ENCODE data around the gene SLC25A23. TPM values are rescaled to one million over a fixed set of nuclear protein-coding genes. Genes with fewer than 3 reads are reported as not detected.

The SLC25A23 gene
- total RNA-seq, 5 donors from 2014 or later (not counting 1 experiment from before 2014, with no cell fraction given) = 15.5 to 28.0 (median 25.5) TPM

GRCh38 chr19:6482343-6482686, 22.7 kb upstream of the SLC25A23 start:
- POLR2A ChIA-PET = no interaction called here
- 85% methylated on average over 6 of the region's 8 CpGs for WGBS (ENCODE audit: insufficient coverage)

GRCh38 chr19:6481541-6482342, 22.1 kb upstream of the SLC25A23 start, which contains the start of gene DENND1C:
DENND1C (minus strand) TSS chr19:6481787; CDS start chr19:6481695, 92 bp downstream.
- Histone ChIP-seq H3K36me3 (ENCODE audit: control insufficient read depth in 2 of 2, extremely low read depth in 1 of 2, insufficient read depth in 1 of 2, low read length in 1 of 2) (peaks cover 4 to 23% of the 10 kb centered on the region in 2 donors), H3K4me1 (ENCODE audit: control insufficient read depth in 1 of 2, extremely low read depth in 1 of 2, insufficient read depth in 2 of 2, low read length in 2 of 2) (peaks cover 14 to 44% of the 10 kb centered on the region in 2 experiments), H3K9me3 (no peaks in the 10 kb centered on the region), H3K4me3 (ENCODE audit: control insufficient read depth in 1 of 2, extremely low read depth in 1 of 2, low read length in 1 of 2) (peak within 1 kb of the TSS; percentile 88 to 90), H3K27ac (ENCODE audit: low read length) (peak within 1 kb of the TSS; percentile 96), H3K27me3 (replicated peaks in 1 of 2; ENCODE audit: control insufficient read depth in 2 of 2, extremely low read depth in 1 of 2, insufficient read depth in 2 of 2, low read length in 1 of 2) (no peaks in the 10 kb centered on the region)
- DNase-seq (peak; percentile 45 to 77 (median 64)), ATAC-seq (replicated peaks in 1 of 4) (peak; percentile 85 to 95 (median 92))
- Mint-ChIP-seq H3K27ac (peak within 1 kb of the TSS; percentile 97 to 100), H3K4me1 (peaks cover 40 to 45% (median 44%) of the 10 kb centered on the region in 3 donors), H3K4me3 (peak within 1 kb of the TSS; percentile 81 to 97 (median 93)), H3K27me3 (no peaks in the 10 kb centered on the region), H3K36me3 (no peaks in the 10 kb centered on the region), H3K9me3 (no peaks in the 10 kb centered on the region)
- 14% methylated on average over 9 of the region's 24 CpGs for WGBS (ENCODE audit: insufficient coverage)
- ChIA-PET POLR2A (interaction anchor here (0.5 to 0.8 kb wide), 2 partner anchors 10 to 57 kb away, joined by 3 read pairs; partner anchors contain the start of gene KHSRP (in 1 of the 2)), CTCF (interaction anchor here in 1 of 2 donors (0.5 to 2.0 kb wide), 6 partner anchors 21 to 858 kb away, joined by 3 to 6 read pairs (median 3); partner anchors contain the start of gene KHSRP)

More at GRCh38 chr19:6482343-6482686, 22.7 kb upstream of the SLC25A23 start:
- Histone ChIP-seq H3K4me3 (ENCODE audit: control insufficient read depth in 1 of 2, extremely low read depth in 1 of 2, low read length in 1 of 2) (peak overlapping the region; percentile 88 to 90), H3K27me3 (replicated peaks in 1 of 2; ENCODE audit: control insufficient read depth in 2 of 2, extremely low read depth in 1 of 2, insufficient read depth in 2 of 2, low read length in 1 of 2) (no peaks in the 10 kb centered on the region), H3K27ac (ENCODE audit: low read length) (peak overlapping the region; percentile 96), H3K9me3 (no peaks in the 10 kb centered on the region), H3K4me1 (ENCODE audit: control insufficient read depth in 1 of 2, extremely low read depth in 1 of 2, insufficient read depth in 2 of 2, low read length in 2 of 2) (peaks cover 14 to 39% of the 10 kb centered on the region in 2 experiments), H3K36me3 (ENCODE audit: control insufficient read depth in 2 of 2, extremely low read depth in 1 of 2, insufficient read depth in 1 of 2, low read length in 1 of 2) (peaks cover 0 to 17% of the 10 kb centered on the region in 2 donors)
- ATAC-seq (replicated peaks in 1 of 4) = peak in 1 of 4 experiments; percentile 11
- Mint-ChIP-seq H3K27me3 (no peaks in the 10 kb centered on the region), H3K4me3 (peak overlapping the region; percentile 81 to 97 (median 93)), H3K36me3 (no peaks in the 10 kb centered on the region), H3K27ac (peak overlapping the region; percentile 97 to 100), H3K9me3 (no peaks in the 10 kb centered on the region), H3K4me1 (peaks cover 40 to 45% (median 44%) of the 10 kb centered on the region in 3 donors)
- CTCF ChIA-PET = no interaction called here
- peak in 1 of 35 experiments; percentile 17 for DNase-seq

GRCh38 chr19:6480848-6481415, 21.3 kb upstream of the SLC25A23 start:
- peaks cover 14 to 53% of the 10 kb centered on the region in 2 experiments for H3K4me1 ChIP-seq (ENCODE audit: control insufficient read depth in 1 of 2, extremely low read depth in 1 of 2, insufficient read depth in 2 of 2, low read length in 2 of 2)
- peak in 4 of 35 experiments; percentile 8 to 25 (median 17) for DNase-seq

GRCh38 chr19:6479836-6480398, 20.3 kb upstream of the SLC25A23 start:
- ChIA-PET CTCF (interaction anchor here in 1 of 2 donors (2.0 kb wide), 1 partner anchor 23 kb away, joined by 6 read pairs; no protein-coding TSS in a partner anchor), POLR2A (no interaction called here)
- Histone ChIP-seq H3K9me3 (no peaks in the 10 kb centered on the region), H3K27ac (ENCODE audit: low read length) (peak overlapping the region; percentile 59), H3K4me1 (ENCODE audit: control insufficient read depth in 1 of 2, extremely low read depth in 1 of 2, insufficient read depth in 2 of 2, low read length in 2 of 2) (peaks cover 14 to 57% of the 10 kb centered on the region in 2 experiments), H3K4me3 (ENCODE audit: control insufficient read depth in 1 of 2, extremely low read depth in 1 of 2, low read length in 1 of 2) (peak overlapping the region in 1 of 2 donors; percentile 9), H3K36me3 (ENCODE audit: control insufficient read depth in 2 of 2, extremely low read depth in 1 of 2, insufficient read depth in 1 of 2, low read length in 1 of 2) (peaks cover 20 to 41% of the 10 kb centered on the region in 2 donors), H3K27me3 (replicated peaks in 1 of 2; ENCODE audit: control insufficient read depth in 2 of 2, extremely low read depth in 1 of 2, insufficient read depth in 2 of 2, low read length in 1 of 2) (no peaks in the 10 kb centered on the region)
- 58% methylated on average over 2 of the region's 7 CpGs for WGBS (ENCODE audit: insufficient coverage)
- no peak for DNase-seq
- no peak for ATAC-seq (replicated peaks in 1 of 4)
- no peaks in the 10 kb centered on the region for H3K36me3 Mint-ChIP-seq
- H3K9me3 Mint-ChIP-seq = no peaks in the 10 kb centered on the region
- H3K27me3 Mint-ChIP-seq = no peaks in the 10 kb centered on the region
- H3K27ac Mint-ChIP-seq = peak overlapping the region; percentile 97 to 100
- H3K4me3 Mint-ChIP-seq = peak overlapping the region; percentile 81 to 97 (median 93)
- H3K4me1 Mint-ChIP-seq = peaks cover 43 to 45% (median 44%) of the 10 kb centered on the region in 3 donors

More at GRCh38 chr19:6480848-6481415, 21.3 kb upstream of the SLC25A23 start:
- H3K9me3 Mint-ChIP-seq = no peaks in the 10 kb centered on the region
- ChIA-PET POLR2A (interaction anchor here (0.5 to 0.8 kb wide), 2 partner anchors 11 to 56 kb away, joined by 3 read pairs; partner anchors contain the start of gene KHSRP (in 1 of the 2)), CTCF (interaction anchor here in 1 of 2 donors (0.5 to 2.0 kb wide), 6 partner anchors 22 to 857 kb away, joined by 3 to 6 read pairs (median 3); partner anchors contain the start of gene KHSRP)
- no peaks in the 10 kb centered on the region for H3K27me3 Mint-ChIP-seq
- Histone ChIP-seq H3K4me3 (ENCODE audit: control insufficient read depth in 1 of 2, extremely low read depth in 1 of 2, low read length in 1 of 2) (peak overlapping the region; percentile 88 to 90), H3K27me3 (replicated peaks in 1 of 2; ENCODE audit: control insufficient read depth in 2 of 2, extremely low read depth in 1 of 2, insufficient read depth in 2 of 2, low read length in 1 of 2) (no peaks in the 10 kb centered on the region), H3K27ac (ENCODE audit: low read length) (peak overlapping the region; percentile 96), H3K36me3 (ENCODE audit: control insufficient read depth in 2 of 2, extremely low read depth in 1 of 2, insufficient read depth in 1 of 2, low read length in 1 of 2) (peaks cover 10 to 31% of the 10 kb centered on the region in 2 donors), H3K9me3 (no peaks in the 10 kb centered on the region)
- peak; percentile 33 to 37 (median 35) for ATAC-seq (replicated peaks in 1 of 4)
- H3K36me3 Mint-ChIP-seq = no peaks in the 10 kb centered on the region
- peaks cover 43 to 45% (median 44%) of the 10 kb centered on the region in 3 donors for H3K4me1 Mint-ChIP-seq
- WGBS (ENCODE audit: insufficient coverage) = 5% methylated on average over 6 of the region's 10 CpGs
- H3K4me3 Mint-ChIP-seq = peak overlapping the region; percentile 81 to 97 (median 93)
- H3K27ac Mint-ChIP-seq = peak overlapping the region; percentile 97 to 100

GRCh38 chr19:6478815-6479214, 19.2 kb upstream of the SLC25A23 start:
- Histone ChIP-seq H3K9me3 (no peaks in the 10 kb centered on the region), H3K4me3 (ENCODE audit: control insufficient read depth in 1 of 2, extremely low read depth in 1 of 2, low read length in 1 of 2) (no peak overlapping the region), H3K36me3 (ENCODE audit: control insufficient read depth in 2 of 2, extremely low read depth in 1 of 2, insufficient read depth in 1 of 2, low read length in 1 of 2) (peaks cover 23 to 46% of the 10 kb centered on the region in 2 donors), H3K4me1 (ENCODE audit: control insufficient read depth in 1 of 2, extremely low read depth in 1 of 2, insufficient read depth in 2 of 2, low read length in 2 of 2) (peaks cover 14 to 57% of the 10 kb centered on the region in 2 experiments), H3K27me3 (replicated peaks in 1 of 2; ENCODE audit: control insufficient read depth in 2 of 2, extremely low read depth in 1 of 2, insufficient read depth in 2 of 2, low read length in 1 of 2) (no peaks in the 10 kb centered on the region), H3K27ac (ENCODE audit: low read length) (peak overlapping the region; percentile 59)
- ChIA-PET CTCF (no interaction called here), POLR2A (no interaction called here)
- DNase-seq (no peak), ATAC-seq (replicated peaks in 1 of 4) (no peak)
- WGBS (ENCODE audit: insufficient coverage) = 94% methylated on average over 9 of the region's 13 CpGs
- H3K27me3 Mint-ChIP-seq = no peaks in the 10 kb centered on the region
- no peak overlapping the region for H3K27ac Mint-ChIP-seq
- peaks cover 5% of the 10 kb centered on the region for H3K36me3 Mint-ChIP-seq
- no peak overlapping the region for H3K4me3 Mint-ChIP-seq
- H3K9me3 Mint-ChIP-seq = no peaks in the 10 kb centered on the region
- peaks cover 41 to 45% (median 42%) of the 10 kb centered on the region in 3 donors for H3K4me1 Mint-ChIP-seq

All from T-cell (primary cell).